Stimulated activated CD8-positive, alpha-beta memory T cell treated with anti-CD3 and anti-CD28 coated beads, Interleukin-2, amount 100 ng/mL, for 1 hour (primary cell): Measurements from ENCODE around the gene SLC47A1.
"Not testable (repeated sequence)": the region's sequence is repeated elsewhere in the genome, so short reads cannot be mapped to it uniquely, and the experiment has no call there.

Source experiments
- DNase-seq, 2 donors: peaks; one replicate each; pipeline ENCODE4 v3.0.0-alpha.2; 2020; ENCODE audit warnings: low read depth in 2 of 2

The SLC47A1 gene, protein sequence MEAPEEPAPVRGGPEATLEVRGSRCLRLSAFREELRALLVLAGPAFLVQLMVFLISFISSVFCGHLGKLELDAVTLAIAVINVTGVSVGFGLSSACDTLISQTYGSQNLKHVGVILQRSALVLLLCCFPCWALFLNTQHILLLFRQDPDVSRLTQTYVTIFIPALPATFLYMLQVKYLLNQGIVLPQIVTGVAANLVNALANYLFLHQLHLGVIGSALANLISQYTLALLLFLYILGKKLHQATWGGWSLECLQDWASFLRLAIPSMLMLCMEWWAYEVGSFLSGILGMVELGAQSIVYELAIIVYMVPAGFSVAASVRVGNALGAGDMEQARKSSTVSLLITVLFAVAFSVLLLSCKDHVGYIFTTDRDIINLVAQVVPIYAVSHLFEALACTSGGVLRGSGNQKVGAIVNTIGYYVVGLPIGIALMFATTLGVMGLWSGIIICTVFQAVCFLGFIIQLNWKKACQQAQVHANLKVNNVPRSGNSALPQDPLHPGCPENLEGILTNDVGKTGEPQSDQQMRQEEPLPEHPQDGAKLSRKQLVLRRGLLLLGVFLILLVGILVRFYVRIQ

DNA sequence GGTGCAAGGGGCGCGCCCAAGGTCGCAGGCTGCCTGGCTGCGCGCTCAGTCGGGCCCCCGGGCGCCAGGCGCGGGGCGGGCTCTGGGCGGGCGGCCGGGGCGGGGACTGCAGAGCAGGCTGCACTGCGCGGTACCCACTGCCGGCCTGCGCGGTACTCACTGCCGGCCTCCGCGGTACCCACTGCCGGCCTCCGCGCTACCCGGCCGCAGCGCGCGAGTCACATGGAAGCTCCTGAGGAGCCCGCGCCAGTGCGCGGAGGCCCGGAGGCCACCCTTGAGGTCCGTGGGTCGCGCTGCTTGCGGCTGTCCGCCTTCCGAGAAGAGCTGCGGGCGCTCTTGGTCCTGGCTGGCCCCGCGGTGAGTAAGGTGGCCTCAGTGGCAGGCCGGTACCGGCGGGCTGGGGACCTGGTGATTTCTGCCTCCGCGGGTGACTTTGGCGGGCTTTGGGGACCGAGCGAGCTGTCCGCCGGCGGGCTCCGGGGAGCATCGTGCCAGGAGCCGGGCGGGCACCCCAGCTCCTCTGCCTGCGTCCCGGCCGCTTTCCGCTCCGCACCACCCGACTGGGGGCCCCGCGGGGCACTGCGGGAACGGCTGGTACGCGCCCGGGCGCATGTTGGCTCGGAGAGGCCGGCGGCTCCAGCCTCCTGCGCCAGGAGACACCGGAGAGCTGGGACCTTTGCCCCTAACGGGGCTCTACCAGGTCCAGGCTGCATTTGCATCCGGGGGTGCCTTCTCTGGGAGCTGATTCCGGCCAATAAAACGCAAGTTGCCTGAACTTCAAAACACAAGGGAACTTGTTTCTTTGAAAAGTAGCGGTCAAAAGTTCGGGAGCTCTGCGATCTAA is at the start of gene SLC47A1:
TSS of gene SLC47A1 (plus strand) at position 137 of the 844 bp plus-strand sequence. CDS start at position 223, 86 bp downstream.
- no peak for DNase-seq

DNA sequence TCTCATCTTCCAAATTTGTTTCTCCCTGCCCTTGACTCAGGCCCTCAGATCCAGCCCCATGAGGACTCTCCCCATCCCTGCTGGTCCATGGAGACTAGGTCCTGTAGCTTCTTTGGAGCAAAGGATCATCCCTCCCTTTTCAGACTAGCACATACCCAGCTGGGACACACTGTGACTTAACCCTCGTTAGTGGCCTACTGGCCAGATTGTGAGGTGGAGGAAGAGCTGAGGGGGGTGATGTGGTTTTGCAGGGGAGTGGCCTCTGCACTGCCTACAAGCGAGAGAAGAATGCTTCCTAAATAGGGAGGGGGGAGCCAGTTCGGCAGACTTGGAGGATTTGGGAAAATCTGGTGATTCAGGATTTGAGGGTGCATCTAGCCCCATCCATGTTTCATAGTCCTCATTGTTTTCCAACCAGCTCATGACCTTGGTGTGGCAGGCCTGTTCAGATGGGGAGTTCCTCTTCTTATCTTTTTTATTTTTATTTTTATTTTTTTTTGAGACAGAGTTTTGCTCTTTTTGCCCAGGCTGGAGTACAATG is 47.8 kb upstream of the SLC47A1 start:
- no peak for DNase-seq

DNA sequence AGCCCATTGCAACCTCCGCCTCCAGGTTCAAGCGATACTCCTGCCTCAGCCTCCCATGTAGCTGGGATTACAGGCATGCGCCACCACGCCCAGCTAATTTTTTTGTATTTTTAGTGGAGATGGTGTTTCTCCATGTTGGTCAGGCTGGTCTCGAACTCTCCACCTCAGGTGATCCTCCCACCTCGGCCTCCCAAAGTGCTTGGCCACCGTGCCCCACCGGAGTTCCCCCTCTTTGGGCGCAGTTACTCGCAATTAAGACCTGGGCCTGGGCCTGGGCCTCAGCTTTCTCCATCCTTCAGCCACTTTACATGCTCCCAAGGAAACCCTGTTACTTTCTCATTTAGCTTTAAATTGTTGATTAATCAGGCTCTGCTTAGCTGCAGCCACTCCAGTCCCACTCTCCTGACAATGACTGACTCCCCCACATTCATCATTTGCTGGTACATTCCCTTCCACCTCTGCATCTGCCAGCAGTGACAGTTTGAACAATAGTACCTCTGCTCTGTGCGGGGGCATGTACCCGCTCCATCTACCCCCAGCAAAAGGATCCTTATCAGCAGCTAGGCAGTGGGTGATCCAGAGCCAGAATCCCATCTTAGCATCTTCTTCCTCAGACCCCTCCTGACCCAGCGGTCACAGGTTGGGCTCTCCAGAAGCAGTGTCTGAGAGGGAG is 47.2 kb upstream of the SLC47A1 start:
- DNase-seq: no peak

DNA sequence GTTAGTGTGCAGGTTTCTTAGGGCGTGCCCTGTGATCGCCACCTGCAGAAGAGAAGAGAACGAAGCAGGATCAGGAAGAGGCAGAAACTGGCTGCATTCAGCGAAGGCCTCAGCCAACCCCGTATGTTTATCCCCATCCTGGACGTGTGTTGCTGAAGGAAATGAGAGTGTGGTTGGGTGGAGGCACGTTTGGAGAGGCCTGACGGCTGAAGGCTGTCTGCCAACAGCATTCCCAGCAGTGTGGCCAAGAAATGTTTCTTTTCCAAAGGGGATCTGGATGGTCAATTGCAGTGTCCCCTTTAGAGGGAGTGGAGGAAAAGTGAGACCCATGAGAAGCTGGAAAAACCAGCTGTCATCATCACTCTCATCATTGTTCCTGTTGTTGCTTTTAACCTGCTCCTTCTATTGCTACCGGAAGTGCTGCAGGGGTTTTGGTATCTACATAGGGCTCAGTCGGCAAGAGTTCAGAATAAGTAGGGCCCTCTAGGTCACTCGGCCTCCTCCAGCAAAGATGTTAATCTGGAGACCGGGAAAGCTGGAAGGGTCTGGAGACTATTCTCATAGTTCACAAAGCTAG is 46.5 kb upstream of the SLC47A1 start:
- DNase-seq: no peak

DNA sequence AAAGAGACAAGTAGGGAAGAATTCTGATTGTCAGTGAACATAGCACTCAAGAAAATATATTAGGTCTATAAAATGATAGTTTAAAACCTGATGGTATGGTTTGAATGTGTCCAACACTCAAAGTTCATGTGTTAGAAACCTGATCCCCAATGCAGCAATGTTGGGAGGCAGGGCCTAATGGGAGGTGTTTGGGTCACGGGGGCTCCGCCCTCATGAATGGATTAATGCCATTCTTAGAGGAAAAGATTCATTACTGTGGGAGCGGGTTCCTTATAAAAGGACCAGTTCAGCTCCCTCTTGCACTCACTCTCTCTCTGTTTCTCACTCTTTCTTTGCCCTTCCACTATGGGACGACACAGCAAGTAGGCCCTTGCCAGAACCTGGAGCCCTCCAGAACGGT is 41.5 kb upstream of the SLC47A1 start:
- no peak for DNase-seq

DNA sequence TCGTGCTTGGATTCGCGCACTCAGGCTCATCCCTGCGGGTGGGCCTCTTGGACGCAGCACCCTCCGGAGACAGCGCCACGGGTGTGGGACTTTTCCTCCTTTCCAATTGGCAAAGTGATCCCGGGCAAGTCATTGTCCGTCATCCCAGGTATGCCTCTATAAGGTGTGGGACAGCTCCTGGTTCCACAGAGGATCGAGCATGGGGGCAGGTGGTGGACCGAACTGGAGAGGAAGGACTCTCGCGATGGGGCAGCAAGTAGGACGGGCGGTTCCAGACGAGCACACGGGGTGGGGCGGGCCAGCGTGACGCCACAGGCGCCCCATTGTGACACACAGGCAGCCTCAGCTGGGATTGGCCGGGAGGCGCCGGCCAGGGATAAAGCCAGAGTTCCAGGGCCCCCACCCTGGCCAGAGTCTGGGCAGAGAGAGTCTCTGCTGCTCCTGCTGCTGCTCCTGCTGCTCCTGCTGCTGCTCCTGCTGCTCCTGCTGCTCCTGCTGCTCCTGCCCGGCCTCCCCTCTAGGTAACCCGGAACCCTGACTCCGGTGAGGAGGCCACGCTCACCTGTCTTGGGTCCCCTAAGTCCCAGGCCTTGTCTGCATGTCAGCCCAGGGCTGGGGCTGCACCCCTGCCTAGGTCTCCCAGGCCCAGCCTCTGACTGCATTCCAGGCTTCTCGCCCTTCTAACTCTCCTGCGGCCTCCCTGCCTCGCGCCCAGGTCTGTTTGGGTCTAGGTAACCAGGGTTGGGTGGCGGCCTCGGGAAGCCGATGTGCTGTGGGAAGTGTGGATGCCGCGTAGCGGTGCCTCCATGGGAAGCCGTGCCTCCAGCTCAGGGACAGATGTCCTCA is 38.5 kb upstream of the SLC47A1 start:
- DNase-seq: no peak

DNA sequence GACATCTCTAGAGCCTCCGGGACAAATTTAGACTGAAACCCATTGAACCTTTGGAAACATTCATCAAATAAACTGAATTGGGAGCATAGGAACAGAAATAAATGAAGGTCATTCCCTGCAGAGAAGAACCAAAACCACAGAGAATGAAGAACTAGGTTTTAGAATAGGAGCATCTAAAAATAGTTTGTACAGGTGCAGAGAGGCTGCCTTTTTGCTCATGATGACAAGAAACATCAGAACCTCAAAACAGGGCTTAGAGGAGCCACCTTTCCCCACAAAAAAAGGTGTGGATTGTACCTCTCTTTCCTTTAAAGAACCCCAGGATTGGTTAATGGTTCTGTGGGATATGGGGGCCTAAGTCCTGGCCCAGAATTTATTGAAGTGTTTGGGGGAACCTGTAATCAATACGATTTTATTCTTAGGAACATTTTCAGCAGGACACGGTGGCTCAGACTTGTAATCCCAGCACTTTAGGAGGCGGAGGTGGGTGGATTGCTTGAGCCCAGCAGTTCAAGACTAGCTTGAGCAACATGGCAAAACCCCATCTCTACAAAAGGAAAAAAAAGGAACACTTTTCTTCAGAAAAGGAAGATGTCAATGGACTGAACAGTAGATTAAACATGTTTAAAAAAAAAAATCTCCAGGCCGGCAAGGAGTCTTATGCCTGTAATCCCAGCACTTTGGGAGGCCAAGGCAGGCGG is 37.7 kb upstream of the SLC47A1 start:
- no peak for DNase-seq

DNA sequence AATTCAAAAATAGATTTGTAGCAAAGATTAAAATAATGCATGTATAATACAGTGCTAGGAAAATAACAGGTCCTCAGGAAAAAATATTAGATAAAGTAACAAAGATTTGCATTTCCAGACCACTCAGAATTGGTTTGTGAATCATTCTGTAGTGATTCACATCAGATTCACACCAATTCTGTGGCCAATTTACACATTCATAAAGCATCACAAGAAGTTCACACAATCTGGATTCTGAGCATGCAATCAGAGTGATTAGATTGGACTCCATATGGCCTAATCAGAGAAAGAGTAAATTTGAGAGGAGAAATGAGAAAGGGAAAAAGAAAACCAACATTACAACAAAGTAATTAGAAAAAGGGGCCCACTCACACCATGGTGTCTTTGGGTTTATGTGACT is 36.0 kb upstream of the SLC47A1 start:
- no peak for DNase-seq

DNA sequence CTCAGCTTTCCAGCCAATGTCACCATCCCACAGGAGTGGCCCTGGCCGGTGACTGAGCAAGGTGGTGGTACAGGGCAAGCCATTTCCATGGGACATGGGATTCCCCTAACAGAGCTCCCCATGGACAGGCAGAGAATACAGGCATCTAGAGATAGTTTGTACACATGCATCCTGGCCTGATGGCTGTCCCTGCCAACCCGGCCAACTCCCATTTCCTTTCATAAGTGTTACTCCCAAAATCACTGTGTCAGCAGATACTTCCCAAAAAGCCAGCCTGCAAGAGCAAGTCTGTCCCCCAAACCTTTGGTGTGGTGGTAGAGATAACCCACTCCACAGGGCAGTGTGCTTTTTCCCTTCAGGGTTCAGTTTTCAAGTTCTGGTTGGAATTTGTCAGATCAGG is 32.4 kb upstream of the SLC47A1 start:
- no peak for DNase-seq

DNA sequence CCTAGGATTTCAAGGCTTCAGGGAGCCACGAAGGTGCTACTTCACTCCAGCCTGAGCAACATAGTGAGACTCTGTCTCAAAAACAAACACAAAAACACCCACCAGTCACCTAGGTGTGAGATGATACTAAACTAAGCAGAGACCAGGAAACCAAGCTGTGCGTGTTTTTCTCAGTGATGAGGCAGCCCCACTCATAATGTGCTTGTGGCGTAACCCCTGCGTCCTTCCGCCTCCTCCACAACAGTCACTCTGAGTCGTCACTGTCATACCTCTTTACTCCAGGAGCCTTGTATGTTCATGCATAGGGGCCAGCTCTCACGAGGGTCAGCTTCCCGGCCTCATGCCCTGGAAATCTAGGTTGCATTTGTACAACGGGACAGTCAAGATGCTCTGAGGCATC is 31.1 kb upstream of the SLC47A1 start:
- no peak for DNase-seq

DNA sequence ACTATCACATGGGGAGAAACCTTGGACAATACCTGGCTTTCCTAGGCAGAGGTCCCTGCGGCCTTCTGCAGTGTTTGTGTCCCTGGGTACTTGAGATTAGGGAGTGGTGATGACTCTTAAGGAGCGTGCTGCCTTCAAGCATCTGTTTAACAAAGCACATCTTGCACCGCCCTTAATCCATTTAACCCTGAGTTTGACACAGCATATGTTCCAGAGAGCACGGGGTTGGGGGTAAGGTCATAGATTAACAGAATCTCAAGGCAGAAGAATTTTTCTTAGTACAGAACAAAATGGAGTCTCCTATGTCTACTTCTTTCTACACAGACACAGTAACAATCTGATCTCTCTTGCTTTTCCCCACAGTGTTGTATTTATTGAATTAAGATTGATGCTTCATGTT is 28.1 kb upstream of the SLC47A1 start:
- not testable (repeated sequence) for DNase-seq

DNA sequence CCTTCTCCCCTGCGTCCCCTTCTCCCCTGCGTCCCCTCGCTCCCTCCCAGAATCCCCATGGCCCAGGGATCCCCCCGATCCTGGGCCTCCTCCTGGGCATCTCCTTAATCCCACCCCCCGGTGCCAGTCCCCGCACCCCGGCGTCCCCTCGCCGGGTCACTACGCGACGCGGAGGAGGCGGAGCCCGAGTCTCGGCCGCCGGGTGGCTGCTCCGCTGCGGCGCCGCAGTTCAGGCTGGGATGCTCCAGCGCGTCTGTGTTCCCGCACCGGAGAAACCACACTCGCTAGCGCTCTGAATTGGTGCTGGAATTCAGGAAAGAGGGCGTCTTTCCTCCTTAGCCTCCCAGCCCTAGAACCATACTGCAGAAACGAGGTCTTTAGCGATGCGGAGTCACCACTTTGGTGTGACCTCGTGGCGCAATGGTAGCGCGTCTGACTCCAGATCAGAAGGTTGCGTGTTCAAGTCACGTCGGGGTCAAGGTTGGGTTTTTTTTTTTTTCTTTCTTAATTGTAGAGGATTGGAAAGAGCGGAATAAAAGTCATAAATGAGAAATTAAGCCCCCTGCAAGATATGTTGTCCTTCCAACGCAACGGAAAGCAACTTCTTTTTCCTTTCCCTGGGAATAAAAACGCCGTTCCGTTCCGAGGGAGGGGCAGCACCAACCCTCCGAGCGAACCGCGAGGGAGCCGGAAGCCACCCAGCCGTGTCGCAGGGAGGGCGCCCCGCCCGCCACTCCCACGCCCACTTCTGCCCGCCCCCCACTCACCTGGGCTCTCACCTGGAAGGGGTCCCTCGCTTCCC is 25.7 kb upstream of the SLC47A1 start:
- DNase-seq: peak; percentile 69 to 76

DNA sequence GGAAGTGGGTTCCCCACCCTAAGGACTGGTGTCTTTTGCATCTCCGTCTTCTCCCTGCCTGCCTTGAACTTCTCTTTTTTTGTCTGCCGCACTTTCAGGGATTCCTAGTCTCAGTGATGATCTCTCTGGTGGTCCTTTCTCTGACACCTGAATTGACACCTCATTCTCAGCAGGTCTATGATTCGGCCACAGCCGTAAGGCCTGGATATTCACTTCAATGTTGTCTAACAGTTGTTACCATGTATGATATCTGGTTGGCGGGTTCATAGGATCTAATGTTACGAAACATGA is 25.1 kb upstream of the SLC47A1 start:
- no peak for DNase-seq

DNA sequence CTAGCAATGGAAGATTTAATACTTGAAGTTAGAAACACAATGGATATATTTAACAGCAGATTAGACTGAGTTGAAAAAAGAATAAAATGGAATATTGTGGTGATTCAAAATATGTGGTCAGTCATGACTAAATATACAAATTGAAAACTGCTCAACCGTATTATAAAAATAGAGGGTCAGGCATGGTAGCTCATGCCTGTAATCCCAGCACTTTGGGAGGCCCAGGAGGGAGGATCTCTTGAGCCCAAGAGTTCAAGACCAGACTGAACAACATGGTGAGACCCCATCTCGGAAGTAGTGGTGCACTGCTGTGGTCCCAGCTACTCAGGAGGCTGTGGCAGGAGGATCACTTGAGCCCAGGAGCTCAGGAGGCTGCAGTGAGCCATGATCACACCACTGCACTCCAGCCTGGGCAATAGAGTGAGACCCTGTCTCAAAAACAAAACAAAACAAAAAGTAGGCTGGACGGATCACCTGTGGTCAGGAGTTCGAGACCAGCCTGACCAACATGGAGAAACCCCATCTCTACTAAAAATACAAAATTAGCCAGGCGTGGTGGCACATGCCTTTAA is 24.3 kb upstream of the SLC47A1 start:
- DNase-seq: not testable (repeated sequence)

DNA sequence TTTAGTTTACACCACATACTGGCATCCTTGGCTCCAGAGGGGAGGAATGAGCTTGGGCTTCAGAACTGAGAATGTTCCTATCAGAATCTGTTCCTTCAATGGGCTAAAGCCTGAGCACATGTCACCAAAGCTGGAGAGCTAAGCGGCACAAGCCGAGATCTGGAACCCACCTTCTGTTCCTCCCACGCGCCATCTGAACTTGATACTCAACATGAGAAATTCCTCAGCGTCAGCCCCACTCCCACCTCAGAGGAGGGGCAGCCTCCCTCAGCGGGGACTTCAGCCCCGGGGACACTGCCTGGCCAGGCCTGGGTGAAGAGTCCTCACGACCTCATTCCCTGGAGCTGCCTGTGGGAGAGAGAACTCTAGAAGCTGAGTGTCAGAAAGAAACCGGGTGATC is 22.8 kb upstream of the SLC47A1 start:
- DNase-seq: no peak

DNA sequence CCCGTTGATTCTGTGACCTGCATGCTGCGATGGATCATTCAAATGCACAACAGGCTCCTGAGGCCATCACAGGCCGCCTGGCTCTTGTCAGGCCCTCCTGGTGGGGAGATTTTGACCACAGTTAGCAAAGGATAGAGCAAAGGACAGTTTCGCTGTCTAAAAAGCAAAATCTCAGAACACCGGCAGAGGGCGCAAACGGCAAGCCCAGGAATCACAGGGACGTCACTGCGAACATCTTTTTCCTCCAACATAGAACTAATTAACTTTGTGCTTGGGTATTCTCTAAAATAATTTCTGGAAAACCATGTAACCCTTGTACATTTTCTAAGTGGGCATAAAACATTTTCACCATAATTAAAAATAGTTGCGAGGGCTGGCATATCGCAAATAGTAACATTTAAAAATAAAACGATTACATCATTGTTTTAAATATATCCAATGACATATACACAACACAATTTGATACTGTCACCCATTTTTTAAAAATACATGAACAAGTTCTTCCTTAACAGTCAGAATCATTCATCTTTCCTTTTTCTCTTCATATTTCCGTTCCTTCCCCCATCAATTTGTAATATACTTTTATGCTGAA is 19.7 kb upstream of the SLC47A1 start:
- DNase-seq: peak; percentile 37 to 39

DNA sequence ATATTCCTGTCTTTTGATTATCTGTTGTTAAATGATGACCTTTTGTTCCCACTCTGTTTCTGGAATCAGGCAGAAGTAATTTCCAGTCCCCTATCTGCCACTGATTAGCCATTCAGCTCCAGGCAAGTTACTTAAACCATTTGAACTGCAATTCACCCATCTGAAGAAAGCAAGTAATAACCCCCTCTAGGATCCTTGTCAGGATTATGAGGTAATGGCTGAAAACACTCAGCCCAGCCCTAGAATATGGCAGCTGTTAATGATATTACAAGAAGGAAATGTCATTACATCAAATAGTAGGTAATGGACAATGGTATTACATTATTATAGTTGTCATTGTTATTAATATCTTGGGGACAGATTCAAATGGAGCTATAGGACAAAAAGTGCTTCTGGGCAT is 16.0 kb upstream of the SLC47A1 start:
- no peak for DNase-seq
